ENCODE results near the gene ERP44. TPM values are rescaled to one million over a fixed set of nuclear protein-coding genes. Genes with fewer than 3 reads are reported as not detected.
"Not testable (repeated sequence)": the region's sequence is repeated elsewhere in the genome, so short reads cannot be mapped to it uniquely, and the experiment has no call there.

ERP44 gene
- 10 to 100 TPM; 10.7 to 11.5 TPM for total RNA-seq

- DNase-seq (ENCODE audit: low spot score in 2 of 2), result peak; percentile 90 to 94
- peak; percentile 98 to 99 for ATAC-seq
- Mint-ChIP-seq H3K36me3 (peaks cover 12 to 16% of the 10 kb centered on the region in 2 donors), H3K27ac (peak within 1 kb of the TSS; percentile 95 to 99), H3K9me3 (no peaks in the 10 kb centered on the region)
These were observed at the start of gene ERP44, which contains the start of gene INVS for GRCh38 chr9:100098887-100099721. Gene ERP44, minus strand, starts transcription at chr9:100099000. Its CDS starts 160 bp downstream, at chr9:100098840. Gene INVS, plus strand, starts transcription at chr9:100099243. Its CDS starts 5,279 bp downstream, at chr9:100104522.

DNA sequence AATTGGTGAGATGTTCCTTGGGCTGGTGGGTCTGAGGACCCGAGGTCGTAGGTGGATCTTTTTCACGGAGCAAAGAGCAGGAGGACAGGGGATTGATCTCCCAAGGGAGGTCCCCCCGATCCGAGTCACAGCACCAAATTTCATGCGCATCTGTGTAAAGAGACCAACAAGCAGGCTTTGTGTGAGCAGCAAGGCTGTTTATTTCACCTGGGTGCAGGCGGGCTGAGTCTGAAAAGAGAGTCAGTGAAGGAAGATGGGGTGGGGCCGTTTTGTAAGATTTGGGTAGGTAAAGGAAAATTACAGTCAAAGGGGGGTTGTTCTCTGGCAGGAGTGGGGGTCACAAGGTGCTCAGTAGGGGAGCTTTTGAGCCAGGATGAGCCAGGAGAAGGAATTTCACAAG lies 47.2 kb upstream of the ERP44 start:
- DNase-seq (ENCODE audit: low spot score in 2 of 2); H3K27ac Mint-ChIP-seq; H3K9me3 Mint-ChIP-seq; H3K36me3 Mint-ChIP-seq; ATAC-seq: not testable (repeated sequence)

- not testable (repeated sequence) for H3K36me3 Mint-ChIP-seq; DNase-seq (ENCODE audit: low spot score in 2 of 2); H3K27ac Mint-ChIP-seq; ATAC-seq; H3K9me3 Mint-ChIP-seq
These were observed 46.6 kb upstream of the ERP44 start for GRCh38 chr9:100145167-100145934.

DNA sequence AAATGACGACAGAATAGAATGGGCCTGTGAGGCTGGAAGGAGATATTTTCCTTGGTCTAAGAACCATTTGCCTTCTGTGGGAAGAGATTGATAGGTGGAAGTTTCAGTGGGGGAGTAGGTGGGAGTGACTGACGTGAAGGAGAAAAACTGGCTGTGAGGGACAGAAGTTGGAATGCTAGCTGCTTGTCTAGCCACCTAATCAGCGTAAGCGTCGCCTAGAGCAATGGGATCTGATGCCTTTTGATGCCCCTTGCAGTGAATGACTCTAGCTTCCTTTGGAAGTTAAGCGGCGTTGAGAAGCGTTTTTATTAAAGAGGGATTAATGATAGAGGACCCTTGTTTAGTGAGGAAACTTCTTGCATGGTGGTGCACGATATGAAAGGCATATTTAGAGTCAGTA lies 43.1 kb upstream of the ERP44 start:
- not testable (repeated sequence) for H3K9me3 Mint-ChIP-seq; H3K27ac Mint-ChIP-seq; ATAC-seq; H3K36me3 Mint-ChIP-seq; DNase-seq (ENCODE audit: low spot score in 2 of 2)

DNA sequence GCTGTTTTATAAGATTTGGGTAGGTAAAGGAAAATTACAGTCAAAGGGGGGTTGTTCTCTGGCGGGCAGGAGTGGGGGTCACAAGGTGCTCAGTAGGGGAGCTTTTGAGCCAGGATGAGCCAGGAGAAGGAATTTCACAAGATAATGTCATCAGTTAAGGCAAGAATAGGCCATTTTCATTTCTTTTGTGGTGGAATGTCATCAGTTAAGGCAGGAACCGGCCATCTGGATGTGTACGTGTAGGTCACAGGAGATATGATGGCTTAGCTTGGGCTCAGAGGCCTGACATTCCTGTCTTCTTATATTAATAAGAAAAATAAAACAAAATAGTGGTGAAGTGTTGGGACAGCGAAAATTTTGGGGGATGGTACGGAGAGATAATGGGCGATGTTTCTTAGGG lies 41.5 kb upstream of the ERP44 start:
- not testable (repeated sequence) for DNase-seq (ENCODE audit: low spot score in 2 of 2); H3K9me3 Mint-ChIP-seq; H3K36me3 Mint-ChIP-seq; H3K27ac Mint-ChIP-seq; ATAC-seq

- H3K27ac Mint-ChIP-seq; H3K36me3 Mint-ChIP-seq; DNase-seq (ENCODE audit: low spot score in 2 of 2): not testable (repeated sequence)
These were observed 38.0 kb upstream of the ERP44 start for GRCh38 chr9:100136799-100137198.

GRCh38 chr9:100134731-100135130 lies 35.9 kb upstream of the ERP44 start:
- no peaks in the 10 kb centered on the region for H3K9me3 Mint-ChIP-seq
- H3K27ac Mint-ChIP-seq, result no peak overlapping the region
- DNase-seq (ENCODE audit: low spot score in 2 of 2) (no peak), ATAC-seq (peak; percentile 24 to 96)
- peaks cover 8 to 9% of the 10 kb centered on the region in 2 donors for H3K36me3 Mint-ChIP-seq

More at GRCh38 chr9:100136799-100137198, 38.0 kb upstream of the ERP44 start:
- not testable (repeated sequence) for ATAC-seq, H3K9me3 Mint-ChIP-seq

- Mint-ChIP-seq H3K9me3 (no peaks in the 10 kb centered on the region), H3K36me3 (peaks cover 8 to 9% of the 10 kb centered on the region in 2 donors)
These were observed 33.2 kb upstream of the ERP44 start for GRCh38 chr9:100131875-100132430.

DNA sequence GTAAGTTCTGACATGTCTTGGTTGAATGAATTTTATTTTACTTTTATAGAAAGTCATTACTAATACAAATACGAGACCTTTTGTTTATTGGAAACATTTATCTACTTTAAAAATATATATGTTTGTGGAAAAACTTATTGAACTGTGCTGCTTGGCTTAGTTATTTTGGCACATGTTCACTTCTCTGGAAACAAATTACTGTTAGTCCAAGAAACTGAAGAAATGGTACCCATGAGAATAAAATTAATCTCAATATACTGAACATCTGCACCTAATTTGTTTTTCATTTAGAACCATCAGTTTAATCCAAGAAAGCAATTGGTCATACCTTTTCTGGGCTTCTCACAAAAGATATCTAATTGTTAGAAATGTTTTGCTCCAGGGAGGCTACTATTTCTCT lies 32.4 kb upstream of the ERP44 start:
- no peaks in the 10 kb centered on the region for H3K9me3 Mint-ChIP-seq
- H3K27ac Mint-ChIP-seq, result no peak overlapping the region
- ATAC-seq (no peak), DNase-seq (ENCODE audit: low spot score in 2 of 2) (no peak)
- H3K36me3 Mint-ChIP-seq, result peaks cover 8 to 9% of the 10 kb centered on the region in 2 donors

More at GRCh38 chr9:100131875-100132430, 33.2 kb upstream of the ERP44 start:
- H3K27ac Mint-ChIP-seq, result no peak overlapping the region
- no peak for ATAC-seq
- no peak for DNase-seq (ENCODE audit: low spot score in 2 of 2)

DNA sequence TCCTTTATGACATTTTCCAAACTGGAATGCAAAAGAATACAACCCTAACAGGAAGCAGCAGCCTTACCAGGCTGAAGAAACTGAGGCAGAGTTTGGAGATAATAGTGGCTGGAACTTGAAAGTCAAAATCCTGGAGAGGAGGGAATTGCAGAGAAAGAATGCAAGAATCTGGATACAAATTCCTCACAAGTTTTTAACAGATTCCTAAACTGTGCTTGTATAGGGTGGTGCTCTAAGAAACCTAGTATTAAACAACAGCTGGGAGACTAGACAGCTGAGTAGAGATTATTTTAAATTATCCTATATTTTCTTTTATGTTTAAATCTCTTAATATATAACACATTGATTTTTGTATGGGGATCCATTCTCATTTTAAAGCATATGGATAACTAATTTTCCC lies 31.0 kb upstream of the ERP44 start:
- Mint-ChIP-seq H3K27ac (no peak overlapping the region), H3K9me3 (no peaks in the 10 kb centered on the region), H3K36me3 (peaks cover 8 to 13% of the 10 kb centered on the region in 2 donors)
- no peak for ATAC-seq
- no peak for DNase-seq (ENCODE audit: low spot score in 2 of 2)

DNA sequence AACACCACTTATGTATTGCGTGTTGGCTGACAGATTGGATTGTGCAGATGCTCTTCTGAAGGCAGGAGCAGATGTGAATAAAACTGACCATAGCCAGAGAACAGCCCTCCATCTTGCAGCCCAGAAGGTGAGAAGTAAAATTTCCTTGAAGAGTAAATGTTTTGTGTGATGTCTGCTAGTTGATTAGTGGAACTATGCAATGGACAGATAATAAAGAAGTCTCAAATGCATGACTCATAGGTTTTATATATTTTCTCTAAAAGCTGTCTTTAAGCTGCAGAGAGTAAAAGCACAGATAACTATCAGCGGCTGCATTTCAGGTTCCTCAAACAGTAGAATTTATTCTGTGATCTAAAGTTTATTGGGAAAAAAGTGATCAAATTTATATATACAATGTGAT lies 27.6 kb upstream of the ERP44 start:
- ATAC-seq (no peak), DNase-seq (ENCODE audit: low spot score in 2 of 2) (no peak)
- Mint-ChIP-seq H3K36me3 (peaks cover 0 to 4% of the 10 kb centered on the region in 2 donors), H3K27ac (no peak overlapping the region), H3K9me3 (no peaks in the 10 kb centered on the region)

DNA sequence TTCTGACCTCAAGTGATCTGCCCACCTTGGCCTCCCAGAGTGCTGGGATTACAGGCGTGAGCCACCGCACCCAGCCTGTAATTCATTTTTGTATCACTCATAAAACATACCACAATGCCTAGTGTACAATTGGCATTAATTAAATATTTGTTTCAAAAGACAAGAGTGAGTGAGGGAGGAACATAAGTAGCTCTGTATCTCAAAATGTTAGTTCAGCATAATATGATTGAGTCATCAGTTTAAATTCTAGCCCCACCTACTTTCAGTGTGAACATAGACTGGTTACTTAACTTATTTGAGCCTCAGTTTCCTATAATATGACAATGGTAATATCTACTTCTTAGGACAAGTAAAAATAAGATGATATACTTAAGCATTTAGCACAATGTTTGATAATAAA lies 27.1 kb upstream of the ERP44 start:
- DNase-seq (ENCODE audit: low spot score in 2 of 2) (no peak), ATAC-seq (no peak)
- H3K9me3 Mint-ChIP-seq, result no peaks in the 10 kb centered on the region
- no peak overlapping the region for H3K27ac Mint-ChIP-seq
- H3K36me3 Mint-ChIP-seq, result peaks cover 0 to 4% of the 10 kb centered on the region in 2 donors

DNA sequence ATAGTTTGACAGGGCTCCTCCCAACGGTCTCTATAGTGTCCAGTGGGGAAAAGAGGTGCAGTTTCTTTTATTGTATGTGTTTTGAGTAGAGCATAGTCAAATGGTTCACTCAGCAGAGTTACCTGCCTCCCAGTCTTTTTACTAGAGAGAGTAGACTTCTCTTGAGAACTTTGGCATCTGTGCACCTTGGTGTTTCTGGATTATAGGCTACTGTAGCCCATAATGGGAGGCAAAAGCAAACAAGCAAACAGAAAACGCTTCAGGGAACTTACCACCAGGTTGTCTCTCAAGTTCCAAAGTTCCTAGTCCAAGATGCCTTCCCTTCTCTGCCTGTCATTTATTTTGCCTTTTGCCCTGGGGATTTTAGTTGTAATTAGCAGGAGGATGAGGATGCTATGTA lies 26.4 kb upstream of the ERP44 start:
- DNase-seq (ENCODE audit: low spot score in 2 of 2) (no peak), ATAC-seq (no peak)
- Mint-ChIP-seq H3K27ac (no peak overlapping the region), H3K36me3 (peaks cover 0 to 4% of the 10 kb centered on the region in 2 donors), H3K9me3 (no peaks in the 10 kb centered on the region)

GRCh38 chr9:100120286-100120685 lies 21.5 kb upstream of the ERP44 start:
- DNase-seq (ENCODE audit: low spot score in 2 of 2), result no peak
- ATAC-seq, result peak; percentile 70 to 97
- no peaks in the 10 kb centered on the region for H3K9me3 Mint-ChIP-seq
- peaks cover 0 to 3% of the 10 kb centered on the region in 2 donors for H3K36me3 Mint-ChIP-seq
- peak overlapping the region in 1 of 2 donors; percentile 11 for H3K27ac Mint-ChIP-seq

- DNase-seq (ENCODE audit: low spot score in 2 of 2) (no peak), ATAC-seq (no peak)
- Mint-ChIP-seq H3K27ac (no peak overlapping the region), H3K36me3 (no peaks in the 10 kb centered on the region), H3K9me3 (no peaks in the 10 kb centered on the region)
These were observed 18.5 kb upstream of the ERP44 start for GRCh38 chr9:100117316-100117715.

GRCh38 chr9:100112677-100113336 lies 14.0 kb upstream of the ERP44 start:
- ATAC-seq (no peak), DNase-seq (ENCODE audit: low spot score in 2 of 2) (no peak)
- Mint-ChIP-seq H3K27ac (no peak overlapping the region), H3K36me3 (peaks cover 0 to 4% of the 10 kb centered on the region in 2 donors), H3K9me3 (no peaks in the 10 kb centered on the region)
